Effector memory CD4-positive, alpha-beta T cell (primary cell): ENCODE results near the gene F12.

Experiments used
- DNase-seq, 3 donors: peaks; one replicate each; pipeline ENCODE4 v3.0.0-alpha.2; 2020
- H3K27ac ChIP-seq: 2 replicates; pipeline ENCODE4 v1.7.0; 2013; ENCODE audit warnings: mild to moderate bottlenecking, low read length, moderate library complexity; ENCODE audit not compliant: insufficient read depth, poor library complexity, severe bottlenecking
- H3K27me3 ChIP-seq: replicated peaks from 2 replicates; pipeline ENCODE4 v1.7.0; 2013; ENCODE audit warnings: mild to moderate bottlenecking, low read length; ENCODE audit not compliant: insufficient read depth, control insufficient read depth, poor library complexity, severe bottlenecking
- H3K36me3 ChIP-seq: 2 replicates; pipeline ENCODE4 v1.7.0; 2013; ENCODE audit warnings: mild to moderate bottlenecking, low read length, moderate library complexity; ENCODE audit not compliant: control insufficient read depth, insufficient read depth
- H3K4me1 ChIP-seq: 2 replicates; pipeline ENCODE4 v1.7.0; 2013; ENCODE audit warnings: low read length, mild to moderate bottlenecking; ENCODE audit not compliant: control insufficient read depth, insufficient read depth, poor library complexity, severe bottlenecking
- H3K4me3 ChIP-seq: 2 replicates; pipeline ENCODE4 v1.7.0; 2013; ENCODE audit warnings: low read length, low read depth, mild to moderate bottlenecking; ENCODE audit not compliant: insufficient read depth, poor library complexity, severe bottlenecking
- H3K9me3 ChIP-seq: 2 replicates; pipeline ENCODE4 v1.7.0; 2013; ENCODE audit warnings: mild to moderate bottlenecking, low read length, moderate library complexity; ENCODE audit not compliant: control insufficient read depth

F12 gene

GRCh38 chr5:177386542-177386941, 22.8 kb downstream of the F12 start:
- no peak overlapping the region for H3K27ac ChIP-seq
- H3K27me3 ChIP-seq = no peaks in the 10 kb centered on the region
- peaks cover 45% of the 10 kb centered on the region for H3K4me1 ChIP-seq
- H3K4me3 ChIP-seq = no peak overlapping the region
- DNase-seq = no peak
- H3K36me3 ChIP-seq = no peaks in the 10 kb centered on the region
- H3K9me3 ChIP-seq = no peaks in the 10 kb centered on the region

- Histone ChIP-seq H3K4me1 (peaks cover 43% of the 10 kb centered on the region), H3K27me3 (no peaks in the 10 kb centered on the region), H3K36me3 (no peaks in the 10 kb centered on the region), H3K9me3 (no peaks in the 10 kb centered on the region), H3K4me3 (no peak overlapping the region), H3K27ac (no peak overlapping the region)
- no peak for DNase-seq
Measured at GRCh38 chr5:177385720-177386119, 23.6 kb downstream of the F12 start.

GRCh38 chr5:177384134-177384533, 25.2 kb downstream of the F12 start, which contains the start of gene SLC34A1:
Gene SLC34A1, plus strand, starts transcription at chr5:177384434. Its CDS starts 1,308 bp downstream, at chr5:177385742.
- Histone ChIP-seq H3K27ac (no peak within 1 kb of the TSS), H3K36me3 (no peaks in the 10 kb centered on the region), H3K27me3 (no peaks in the 10 kb centered on the region), H3K4me1 (peaks cover 32% of the 10 kb centered on the region), H3K9me3 (no peaks in the 10 kb centered on the region), H3K4me3 (no peak within 1 kb of the TSS)
- DNase-seq = no peak

GRCh38 chr5:177383181-177383580, 26.2 kb downstream of the F12 start:
- H3K27ac ChIP-seq = no peak overlapping the region
- H3K27me3 ChIP-seq = no peaks in the 10 kb centered on the region
- H3K36me3 ChIP-seq = no peaks in the 10 kb centered on the region
- no peaks in the 10 kb centered on the region for H3K9me3 ChIP-seq
- peaks cover 23% of the 10 kb centered on the region for H3K4me1 ChIP-seq
- H3K4me3 ChIP-seq = no peak overlapping the region
- DNase-seq = no peak

- H3K27ac ChIP-seq = no peak overlapping the region
- no peak for DNase-seq
- no peaks in the 10 kb centered on the region for H3K27me3 ChIP-seq
- H3K4me3 ChIP-seq = no peak overlapping the region
- H3K36me3 ChIP-seq = no peaks in the 10 kb centered on the region
- peaks cover 17% of the 10 kb centered on the region for H3K4me1 ChIP-seq
- no peaks in the 10 kb centered on the region for H3K9me3 ChIP-seq
Measured at GRCh38 chr5:177382423-177383029, 26.8 kb downstream of the F12 start.

- Histone ChIP-seq H3K9me3 (no peaks in the 10 kb centered on the region), H3K27me3 (no peaks in the 10 kb centered on the region), H3K4me1 (peaks cover 15% of the 10 kb centered on the region), H3K4me3 (no peak overlapping the region), H3K36me3 (no peaks in the 10 kb centered on the region), H3K27ac (no peak overlapping the region)
- DNase-seq = no peak
Measured at GRCh38 chr5:177380805-177381126, 28.6 kb downstream of the F12 start.

- Histone ChIP-seq H3K27me3 (no peaks in the 10 kb centered on the region), H3K9me3 (no peaks in the 10 kb centered on the region), H3K4me1 (peaks cover 14% of the 10 kb centered on the region), H3K36me3 (no peaks in the 10 kb centered on the region), H3K27ac (no peak overlapping the region), H3K4me3 (no peak overlapping the region)
- DNase-seq = no peak
Measured at GRCh38 chr5:177378884-177379883, 30.2 kb downstream of the F12 start.

- H3K27me3 ChIP-seq = no peaks in the 10 kb centered on the region
- no peak for DNase-seq
- no peaks in the 10 kb centered on the region for H3K36me3 ChIP-seq
- no peak overlapping the region for H3K4me3 ChIP-seq
- no peaks in the 10 kb centered on the region for H3K9me3 ChIP-seq
- no peak overlapping the region for H3K27ac ChIP-seq
- peaks cover 24% of the 10 kb centered on the region for H3K4me1 ChIP-seq
Measured at GRCh38 chr5:177377851-177378776, 31.2 kb downstream of the F12 start.

GRCh38 chr5:177376107-177376506, 33.3 kb downstream of the F12 start:
- Histone ChIP-seq H3K36me3 (no peaks in the 10 kb centered on the region), H3K4me1 (peaks cover 40% of the 10 kb centered on the region), H3K27ac (no peak overlapping the region), H3K27me3 (no peaks in the 10 kb centered on the region), H3K4me3 (no peak overlapping the region), H3K9me3 (no peaks in the 10 kb centered on the region)
- DNase-seq = no peak
